GM21737 (cell line): ENCODE results near the gene CDC23.
"Not testable (repeated sequence)": the region's sequence is repeated elsewhere in the genome, so short reads cannot be mapped to it uniquely, and the experiment has no call there.

Experiments used
- ATAC-seq: cut with Tn5 transposase; IDR thresholded peaks from one replicate; pipeline ENCODE4 v1.9.1; 2021; ENCODE audit warnings: mild to moderate bottlenecking, moderate library complexity; ENCODE audit not compliant: unreplicated experiment

CDC23 gene

DNA sequence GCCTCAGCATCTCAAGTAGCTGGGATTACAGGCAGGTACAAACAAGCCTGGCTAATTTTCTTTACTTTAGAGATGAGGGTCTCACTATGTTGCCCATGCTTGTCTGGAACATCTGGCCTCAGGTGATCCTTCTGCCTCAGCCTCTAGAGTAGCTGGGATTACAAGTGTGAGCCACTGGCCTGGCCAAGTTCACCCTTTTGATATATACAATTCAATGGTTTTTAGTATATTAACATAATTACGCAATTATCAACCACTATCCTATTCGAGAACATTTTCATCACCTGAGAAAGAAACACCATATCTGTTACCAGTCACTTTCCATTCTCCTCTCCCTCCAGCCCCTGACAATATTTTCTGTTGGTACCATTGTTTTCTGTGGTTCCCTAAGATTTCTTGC is 3.7 kb upstream of the CDC23 start:
- no peak for ATAC-seq

DNA sequence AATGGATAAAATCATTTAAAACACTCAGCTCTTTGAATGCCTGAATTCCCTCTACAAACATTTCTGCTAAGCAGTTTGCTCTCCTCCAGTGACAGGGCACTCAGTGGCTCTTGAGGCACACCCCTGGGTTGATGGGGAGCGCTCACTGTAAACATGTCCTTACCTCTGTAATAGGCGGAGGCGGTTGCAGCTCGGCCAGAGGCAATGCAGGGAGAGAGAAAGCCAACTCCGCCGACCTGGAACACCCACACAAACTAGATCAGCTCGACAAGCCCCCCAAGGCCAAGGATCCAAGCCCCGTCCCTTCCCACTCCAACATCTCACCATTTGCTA is 329 bp downstream of the CDC23 start:
- ATAC-seq, result peak; percentile 10

DNA sequence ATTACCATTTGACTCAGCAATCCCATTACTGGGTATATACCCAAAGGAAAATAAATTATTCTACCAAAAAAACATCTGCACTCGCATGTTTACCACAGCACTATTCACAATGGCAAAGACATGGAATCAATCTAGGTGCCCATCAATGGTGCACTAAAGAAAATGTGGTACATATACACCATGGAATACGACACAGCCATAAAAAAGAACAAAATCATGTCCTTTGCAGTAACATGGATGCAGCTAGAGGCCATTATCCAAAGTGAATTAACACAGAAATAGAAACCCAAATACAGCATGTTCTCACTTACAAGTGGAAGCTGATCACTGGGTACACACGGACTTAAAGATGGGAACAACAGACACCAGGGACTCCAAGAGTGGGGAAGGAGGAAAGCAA is 2.1 kb downstream of the CDC23 start:
- no peak for ATAC-seq

DNA sequence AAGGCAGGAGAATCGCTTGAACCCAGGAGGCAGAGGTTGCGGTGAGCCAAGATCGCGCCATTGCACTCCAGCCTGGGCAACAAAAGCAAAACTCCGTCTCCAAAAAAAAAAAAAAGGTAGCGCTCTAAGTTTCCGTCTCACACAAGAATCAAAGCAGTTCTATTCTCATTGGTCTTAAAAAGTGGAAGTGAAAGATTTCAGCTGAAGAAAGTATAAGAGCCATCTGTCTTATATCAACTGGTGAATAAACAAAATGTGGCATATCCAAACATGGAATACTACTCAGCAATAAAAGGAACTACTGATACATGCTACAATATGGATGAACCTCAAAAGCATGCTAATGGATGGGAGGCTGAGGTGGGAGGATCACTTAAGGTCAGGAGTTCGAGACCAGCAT is 19.3 kb downstream of the CDC23 start:
- ATAC-seq, result not testable (repeated sequence)

DNA sequence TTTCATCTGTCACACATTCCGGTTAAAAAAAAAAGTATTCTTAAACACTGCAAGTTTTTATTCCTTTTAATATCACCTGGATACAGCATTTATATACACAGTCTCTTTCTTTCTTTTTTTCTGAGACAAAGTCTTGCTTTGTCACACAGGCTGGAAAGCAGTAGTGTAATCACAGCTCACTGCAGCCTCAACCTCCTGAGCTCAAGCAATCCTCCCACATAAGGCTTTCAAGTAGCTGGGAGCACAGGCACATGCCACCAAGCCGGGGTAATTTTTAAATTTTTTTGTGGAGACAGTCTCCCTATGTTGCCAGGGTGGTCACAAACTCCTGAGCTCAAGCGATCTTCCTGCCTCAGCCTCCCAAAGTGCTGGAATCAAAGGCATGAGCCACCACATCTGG is 20.3 kb downstream of the CDC23 start:
- ATAC-seq, result no peak

DNA sequence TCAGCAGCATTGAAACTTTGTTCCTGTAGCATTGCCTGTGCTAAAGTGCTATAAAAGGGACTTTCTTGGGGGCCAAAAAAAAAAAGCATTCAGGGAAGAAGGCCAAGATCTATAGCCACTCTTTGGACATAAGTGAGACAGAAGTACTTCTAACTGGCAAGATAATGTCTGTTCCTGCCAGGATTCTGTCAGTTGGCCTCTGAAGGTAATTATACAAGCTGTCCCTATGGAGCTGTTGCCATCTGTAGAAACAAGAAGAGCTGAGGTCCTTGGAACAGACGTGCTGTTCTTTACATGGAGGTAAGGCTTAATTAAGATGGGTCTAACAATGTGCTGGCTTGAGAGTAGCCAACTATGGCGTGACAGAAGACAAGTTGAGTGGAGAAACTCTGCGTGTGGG is 24.5 kb downstream of the CDC23 start:
- no peak for ATAC-seq

DNA sequence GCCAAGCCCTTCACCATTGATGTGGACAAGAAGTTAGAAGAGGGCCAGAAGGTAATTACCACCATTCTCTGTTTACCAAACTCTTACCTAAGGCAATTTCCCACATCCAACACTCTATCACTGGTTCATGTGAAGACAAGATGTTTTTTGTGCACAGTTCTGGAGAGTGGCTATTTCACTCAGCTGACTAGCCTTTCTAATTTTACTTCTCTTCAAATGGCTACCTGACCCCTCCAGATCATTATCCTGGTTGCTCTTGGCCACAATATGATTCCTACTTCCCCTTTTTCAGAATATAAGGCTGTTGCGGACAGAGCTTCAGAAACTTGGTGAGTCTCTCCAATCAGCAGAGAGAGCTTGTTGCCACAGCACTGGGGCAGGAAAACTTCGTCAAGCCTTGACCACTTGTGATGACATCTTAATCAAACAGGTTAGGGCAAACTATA is 27.1 kb downstream of the CDC23 start:
- no peak for ATAC-seq

DNA sequence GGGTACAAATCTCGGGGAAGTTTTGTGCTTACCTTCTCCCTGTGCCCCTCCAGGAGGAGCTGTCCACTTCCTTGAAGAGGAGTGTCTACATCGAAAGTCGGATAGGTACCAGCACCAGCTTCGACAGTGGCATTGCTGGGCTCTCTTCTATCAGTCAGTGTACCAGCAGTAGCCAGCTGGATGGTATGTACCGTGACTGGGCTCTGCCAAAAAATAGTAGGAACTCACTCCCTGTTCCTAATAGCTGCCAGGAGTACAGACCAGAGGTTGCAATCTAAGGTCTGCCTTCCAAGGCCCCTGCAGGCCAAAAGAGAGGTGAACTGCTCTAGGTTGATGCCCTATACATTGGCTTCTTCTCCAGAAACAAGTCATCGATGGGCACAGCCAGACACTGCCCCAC is 30.3 kb downstream of the CDC23 start:
- no peak for ATAC-seq

DNA sequence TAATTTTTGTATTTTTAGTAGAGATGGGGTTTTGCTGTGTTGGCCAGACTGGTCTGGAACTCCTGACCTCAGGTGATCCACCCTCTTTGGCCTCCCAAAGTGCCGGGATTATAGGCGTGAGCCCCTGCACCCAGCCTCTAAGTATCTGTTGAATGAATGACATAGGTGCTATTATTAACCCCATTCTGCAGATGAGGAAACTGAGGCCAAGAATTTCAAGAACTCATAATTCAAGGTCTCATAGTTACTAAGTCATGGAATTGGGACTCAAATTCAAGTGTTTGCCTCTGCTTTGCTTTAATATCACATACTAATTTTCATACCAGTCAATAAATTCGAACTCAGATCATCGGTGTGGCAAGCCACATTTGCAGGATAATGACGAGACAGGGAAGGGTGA is 32.3 kb downstream of the CDC23 start:
- no peak for ATAC-seq

DNA sequence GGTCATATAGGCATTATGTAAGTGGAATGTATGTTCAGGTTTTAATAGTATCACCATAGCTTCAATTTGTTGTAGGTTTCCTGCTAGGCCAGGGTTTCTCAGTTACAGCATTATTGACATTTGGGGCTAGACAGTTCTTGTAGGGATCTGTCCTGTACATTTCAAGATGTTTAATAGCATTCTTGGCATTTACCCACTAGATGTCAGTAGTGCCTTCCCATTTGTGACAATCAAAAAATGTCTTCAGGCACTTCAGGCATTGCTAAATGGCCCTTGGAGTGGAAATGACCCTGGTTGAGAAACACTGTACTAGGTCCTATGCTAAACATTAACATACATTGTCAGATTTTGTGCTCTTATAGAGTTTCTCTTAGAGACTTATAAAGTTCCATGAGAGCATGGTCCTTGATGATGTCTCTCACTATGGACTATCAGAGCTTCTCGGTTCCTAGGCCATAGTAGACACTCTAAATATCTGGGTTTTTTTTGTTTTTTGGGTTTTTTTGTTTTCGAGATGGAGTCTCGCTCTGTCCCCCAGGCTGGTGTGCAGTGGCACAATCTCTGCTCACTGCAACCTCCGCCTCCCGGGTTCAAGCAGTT is 32.8 kb downstream of the CDC23 start:
- ATAC-seq, result no peak

DNA sequence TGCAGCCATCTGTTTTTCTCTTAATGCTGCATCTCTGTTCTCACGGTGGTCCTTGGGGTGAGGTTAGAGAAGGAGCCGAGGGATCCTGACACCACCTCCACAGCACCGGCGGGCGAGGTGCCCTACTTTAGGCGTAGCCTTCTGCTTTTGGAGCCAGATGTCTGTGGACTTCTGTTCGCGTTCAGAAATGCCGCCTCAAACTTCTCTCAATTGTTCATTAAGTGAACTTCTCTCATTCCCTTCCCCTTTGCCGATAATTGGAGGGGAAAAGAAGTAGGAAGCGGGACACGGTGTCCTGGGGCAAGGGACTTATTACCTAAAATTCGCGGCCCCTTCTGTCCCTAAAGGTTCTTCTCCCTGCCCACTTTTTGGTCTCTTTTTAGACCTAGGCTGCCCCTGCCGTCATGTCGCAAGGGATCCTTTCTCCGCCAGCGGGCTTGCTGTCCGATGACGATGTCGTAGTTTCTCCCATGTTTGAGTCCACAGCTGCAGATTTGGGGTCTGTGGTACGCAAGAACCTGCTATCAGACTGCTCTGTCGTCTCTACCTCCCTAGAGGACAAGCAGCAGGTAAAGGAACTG is 33.8 kb downstream of the CDC23 start:
- no peak for ATAC-seq

DNA sequence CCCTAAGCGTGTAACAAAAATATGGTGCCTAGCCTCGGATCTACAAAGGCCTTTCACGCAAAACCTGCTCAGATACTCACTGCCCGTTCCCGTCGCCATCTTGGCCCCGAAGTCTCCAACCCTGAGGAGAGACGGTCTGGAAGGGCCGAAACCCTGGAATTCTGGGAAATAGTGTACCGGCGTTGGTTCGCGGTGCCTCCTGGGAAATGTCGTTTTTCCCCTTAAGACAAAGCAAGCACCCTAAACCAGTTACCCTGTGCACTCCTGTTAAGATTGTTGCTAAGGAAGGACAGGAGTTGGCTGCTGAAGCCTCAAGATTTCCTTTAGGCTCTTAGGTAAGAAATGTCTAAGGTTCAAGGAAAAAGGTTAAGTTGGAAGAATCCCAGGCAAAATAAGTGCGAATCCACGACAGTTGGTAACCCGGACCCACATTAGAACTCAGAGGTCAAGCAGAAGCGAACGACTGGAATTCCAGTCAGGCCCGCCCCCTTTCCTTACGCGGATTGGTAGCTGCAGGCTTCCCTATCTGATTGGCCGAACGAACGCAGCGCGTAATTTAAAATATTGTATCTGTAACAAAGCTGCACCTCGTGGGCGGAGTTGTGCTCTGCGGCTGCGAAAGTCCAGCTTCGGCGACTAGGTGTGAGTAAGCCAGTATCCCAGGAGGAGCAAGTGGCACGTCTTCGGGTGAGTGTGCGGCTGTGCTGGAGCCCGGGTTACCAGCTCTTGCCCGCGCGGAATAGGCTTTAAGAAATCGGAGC is 34.4 kb downstream of the CDC23 start, which contains the start of the genes BRD8 and KIF20A:
TSS of gene BRD8 (minus strand) at position 115 of the 761 bp plus-strand sequence. CDS start at position 99, 16 bp downstream.
TSS of gene KIF20A (plus strand) at position 597 of the 761 bp plus-strand sequence. CDS start 569 bp downstream, outside the sequence.
- ATAC-seq, result peak; percentile 84

DNA sequence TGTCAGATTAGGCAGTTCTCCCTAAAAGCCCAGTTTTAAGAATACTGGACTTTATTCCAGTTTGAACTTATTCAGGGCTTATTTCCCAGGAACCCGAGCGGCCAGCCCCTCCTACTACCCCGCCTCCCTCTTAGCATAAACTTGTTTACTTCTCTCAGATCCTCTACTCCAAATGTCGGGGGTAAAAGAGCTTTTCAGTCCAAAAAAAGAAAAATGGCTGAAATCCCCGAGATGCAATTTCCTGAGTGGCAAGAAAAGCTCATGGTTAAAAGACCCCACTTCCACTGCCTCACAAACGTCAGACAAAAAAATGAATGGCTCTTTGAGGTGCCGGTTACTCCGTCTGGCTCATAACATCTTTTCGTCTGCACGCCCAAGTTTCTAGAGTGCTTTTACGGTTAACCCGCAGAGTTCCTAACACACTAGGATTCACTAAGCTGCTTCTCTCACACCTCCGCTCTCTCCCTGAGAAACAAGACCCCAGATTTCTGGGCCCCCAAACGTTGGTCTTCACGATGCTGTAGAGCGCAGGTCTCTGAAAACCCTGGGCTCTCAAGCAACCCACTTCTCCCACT is 35.1 kb downstream of the CDC23 start:
- no peak for ATAC-seq

DNA sequence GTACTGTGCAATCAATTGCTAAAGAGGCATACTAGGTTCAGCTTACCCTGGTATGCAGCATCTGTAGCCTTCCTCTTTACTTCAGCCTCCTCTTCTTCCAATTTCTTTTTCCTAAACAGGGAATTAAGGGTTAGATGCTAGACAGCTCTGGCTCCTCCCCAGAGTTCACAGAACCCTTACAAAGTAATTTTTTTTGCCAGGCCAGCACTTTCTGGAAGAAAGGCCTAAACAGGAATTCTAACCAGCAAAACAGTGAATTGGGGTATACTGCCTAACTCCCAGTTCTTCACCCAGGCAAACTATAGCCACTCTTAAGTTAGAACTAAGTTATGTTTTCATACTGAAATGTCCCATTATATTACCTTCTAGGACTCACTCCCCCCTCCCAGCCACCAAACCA is 42.8 kb downstream of the CDC23 start:
- no peak for ATAC-seq

DNA sequence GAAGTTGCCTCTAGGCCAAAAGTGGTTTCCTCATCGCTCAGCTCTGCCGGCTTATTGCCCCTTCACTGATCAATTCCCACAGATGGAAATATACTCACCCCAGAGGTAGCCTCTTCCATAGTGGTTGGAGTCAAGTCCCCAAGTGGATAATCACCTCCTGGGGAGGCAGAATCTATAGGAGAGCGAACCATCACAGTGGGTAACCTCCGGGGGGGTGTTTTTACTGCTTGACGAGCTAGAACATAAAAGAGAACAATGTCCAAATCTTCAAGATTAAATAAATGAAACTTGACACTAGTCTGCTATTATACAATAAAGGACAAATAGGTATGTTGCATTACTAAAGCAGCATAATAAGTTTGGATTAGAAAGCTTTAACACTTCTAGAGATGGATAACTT is 44.0 kb downstream of the CDC23 start:
- ATAC-seq, result no peak

DNA sequence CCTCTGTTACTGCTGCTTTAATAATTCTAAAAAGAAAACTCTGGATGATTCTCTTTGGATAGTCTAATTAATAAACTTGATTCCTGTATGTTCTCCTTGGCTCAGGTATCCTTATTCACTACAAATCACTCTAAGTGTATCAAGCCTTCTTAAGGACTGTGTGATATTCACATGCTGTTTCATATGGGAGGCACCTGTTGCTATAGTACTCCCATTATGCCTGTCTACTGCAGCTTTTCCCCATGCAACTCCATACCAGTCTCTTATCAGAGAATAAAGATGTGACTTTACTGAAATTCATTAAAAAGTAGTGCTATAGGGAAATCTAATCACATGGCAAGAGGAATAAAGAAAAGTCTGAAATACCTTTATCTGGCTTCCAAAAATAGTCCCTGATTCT is 49.4 kb downstream of the CDC23 start:
- ATAC-seq, result no peak

DNA sequence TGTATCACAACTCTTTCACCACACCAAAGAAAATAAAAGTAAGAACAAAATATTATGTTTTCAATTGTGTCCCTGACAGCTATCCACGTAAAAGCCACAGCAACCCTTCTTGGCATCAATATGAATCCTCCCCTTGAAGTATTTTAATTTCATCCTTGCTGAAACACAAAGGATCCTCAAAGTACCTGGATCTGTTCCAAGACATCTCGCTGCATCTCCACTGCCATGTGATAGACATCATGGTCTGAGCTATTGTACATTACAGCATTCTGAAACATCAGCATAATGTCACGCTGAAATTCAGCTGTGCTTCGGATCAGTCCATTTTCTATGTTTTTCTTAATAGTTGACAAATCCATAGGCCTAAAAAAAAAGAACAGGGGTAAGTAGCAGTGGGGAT is 52.4 kb downstream of the CDC23 start:
- no peak for ATAC-seq

DNA sequence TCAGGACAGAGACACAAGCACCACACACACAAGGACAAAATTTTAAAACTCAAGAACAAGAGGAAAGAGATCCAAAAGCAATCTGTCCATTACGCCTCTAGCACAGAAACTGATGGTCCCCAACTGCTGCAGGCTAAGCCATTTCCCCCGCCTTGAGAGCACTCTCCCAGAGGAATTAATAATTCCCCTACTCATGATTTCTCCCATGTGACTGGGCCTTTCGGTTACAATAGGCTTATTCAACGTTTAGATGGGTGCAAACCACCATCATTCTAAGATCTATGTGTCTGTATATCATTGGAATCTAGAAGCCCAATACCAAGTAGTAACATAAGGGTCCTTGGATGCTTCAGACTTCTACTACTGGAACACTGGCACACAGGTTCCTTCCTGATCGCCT is 53.5 kb downstream of the CDC23 start:
- ATAC-seq, result no peak

DNA sequence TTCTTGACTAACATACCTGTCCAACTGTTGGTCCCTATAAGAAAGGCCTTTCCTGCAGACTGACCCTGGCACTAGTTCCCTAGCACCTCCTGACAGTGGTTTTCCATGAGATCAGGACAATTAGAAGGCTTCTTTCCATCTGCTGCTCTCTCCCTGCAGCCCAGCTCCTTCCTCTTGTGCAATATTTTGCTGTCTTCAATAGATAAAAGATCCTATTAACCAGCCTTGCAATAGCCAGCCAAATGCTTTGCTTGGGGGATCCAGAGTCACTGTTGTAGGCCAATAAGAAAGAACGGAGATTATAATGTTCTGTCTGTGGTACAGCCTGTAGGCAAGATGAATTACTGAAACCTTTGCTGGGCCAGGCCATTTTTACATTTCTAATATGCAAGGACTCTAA is 55.5 kb downstream of the CDC23 start:
- no peak for ATAC-seq

DNA sequence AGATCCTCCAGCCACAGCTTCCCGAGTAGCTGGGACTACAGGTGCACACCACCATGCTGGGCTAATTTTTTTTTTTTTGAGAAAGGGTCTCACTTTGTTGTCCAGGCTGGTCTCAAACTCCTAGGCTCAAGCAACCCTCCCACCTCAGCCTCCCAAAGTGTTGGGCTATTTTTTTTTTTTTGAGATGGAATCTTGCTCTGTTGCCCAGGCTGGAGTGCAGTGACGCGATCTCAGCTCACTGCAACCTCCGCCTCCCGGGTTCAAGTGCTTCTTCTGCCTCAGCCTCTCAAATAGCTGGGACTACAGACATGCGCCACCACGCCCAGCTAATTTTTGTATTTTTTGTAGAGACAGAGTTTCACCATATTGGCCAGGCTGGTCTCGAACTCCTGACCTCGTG is 57.1 kb downstream of the CDC23 start:
- ATAC-seq, result not testable (repeated sequence)

DNA sequence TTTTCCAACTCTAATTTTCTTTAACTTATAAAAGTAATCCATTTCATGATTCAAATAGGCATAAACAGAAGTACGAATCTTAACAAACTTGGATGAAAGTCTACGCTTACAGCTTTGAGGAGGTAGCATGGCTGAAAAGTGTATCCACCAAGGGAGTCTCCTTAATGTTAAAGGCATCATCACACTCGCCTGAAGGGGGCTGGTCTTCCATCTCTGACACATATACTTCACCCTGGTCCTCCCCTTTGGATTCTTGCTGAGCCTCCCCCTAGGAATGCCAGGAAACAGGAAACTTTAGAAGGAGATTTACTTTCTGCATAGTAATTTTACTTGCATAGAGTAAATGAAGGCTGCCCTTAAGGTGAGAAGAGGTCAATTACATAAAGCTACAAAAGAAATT is 63.6 kb downstream of the CDC23 start:
- no peak for ATAC-seq

DNA sequence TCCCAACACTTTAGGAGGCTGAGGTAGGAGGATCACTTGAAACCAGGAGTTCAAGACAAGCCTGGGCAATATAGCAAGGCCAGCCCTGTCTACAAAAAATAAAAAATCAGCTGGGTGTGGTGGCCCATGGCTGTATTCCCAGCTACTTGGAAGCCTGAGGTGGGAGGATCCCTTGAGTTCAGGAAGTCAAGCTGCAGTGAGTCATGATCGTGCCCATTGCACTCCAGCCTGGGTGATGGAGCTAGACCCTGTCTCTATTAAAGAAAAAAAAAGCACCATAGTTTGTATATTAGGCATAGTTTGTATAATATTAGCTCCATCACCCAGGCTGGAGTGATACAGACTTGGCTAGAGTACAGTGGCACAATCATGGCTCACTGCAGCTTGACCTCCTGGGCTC is 64.3 kb downstream of the CDC23 start:
- no peak for ATAC-seq
